ENCODE results near the gene PLBD1. TPM values are rescaled to one million over a fixed set of nuclear protein-coding genes. Genes with fewer than 3 reads are reported as not detected.
A peak's percentile ranks its signal among the peaks of the same experiment; 100 is the strongest.

Gene PLBD1
- total RNA-seq, 3 donors from 2014 or later: 22.6 to 82.4 (median 63.7) TPM

GRCh38 chr12:14545144-14546124 lies 22.2 kb downstream of the PLBD1 start:
- H3K4me3 ChIP-seq: no peak overlapping the region
- H3K9me3 ChIP-seq: no peaks in the 10 kb centered on the region
- H3K4me1 ChIP-seq (ENCODE audit: low read depth): no peaks in the 10 kb centered on the region
- ATAC-seq (peak; percentile 72), DNase-seq (peak in 1 of 3 donors; percentile 53)
- TF ChIP-seq CTCF (IDR thresholded peaks at IDR 0.05): no peak
- no peaks in the 10 kb centered on the region for H3K36me3 ChIP-seq (ENCODE audit: low read depth)
- intact Hi-C loops (cut with DNase I, micrococcal nuclease): no loop called here

GRCh38 chr12:14540801-14541462 lies 26.8 kb downstream of the PLBD1 start:
- no peak overlapping the region for H3K4me3 ChIP-seq
- no peaks in the 10 kb centered on the region for H3K9me3 ChIP-seq
- intact Hi-C loops (cut with DNase I, micrococcal nuclease): no loop called here
- no peak for TF ChIP-seq CTCF (IDR thresholded peaks at IDR 0.05)
- no peaks in the 10 kb centered on the region for H3K36me3 ChIP-seq (ENCODE audit: low read depth)
- ATAC-seq (peak; percentile 60), DNase-seq (no peak)
- H3K4me1 ChIP-seq (ENCODE audit: low read depth): no peaks in the 10 kb centered on the region

GRCh38 chr12:14537088-14537487 lies 30.6 kb downstream of the PLBD1 start:
- intact Hi-C loops (cut with DNase I, micrococcal nuclease): no loop called here
- TF ChIP-seq CTCF (IDR thresholded peaks at IDR 0.05): no peak

GRCh38 chr12:14532152-14532551 lies 35.5 kb downstream of the PLBD1 start:
- TF ChIP-seq CTCF (IDR thresholded peaks at IDR 0.05): no peak
- intact Hi-C loops (cut with DNase I, micrococcal nuclease): no loop called here
- H3K4me3 ChIP-seq: no peak overlapping the region
- no peaks in the 10 kb centered on the region for H3K36me3 ChIP-seq (ENCODE audit: low read depth)
- H3K4me1 ChIP-seq (ENCODE audit: low read depth): no peaks in the 10 kb centered on the region
- no peak for ATAC-seq
- no peaks in the 10 kb centered on the region for H3K9me3 ChIP-seq
- no peak for DNase-seq

More at GRCh38 chr12:14537088-14537487, 30.6 kb downstream of the PLBD1 start:
- Histone ChIP-seq H3K9me3 (no peaks in the 10 kb centered on the region), H3K36me3 (ENCODE audit: low read depth) (no peaks in the 10 kb centered on the region), H3K4me1 (ENCODE audit: low read depth) (no peaks in the 10 kb centered on the region), H3K4me3 (no peak overlapping the region)
- no peak for DNase-seq
- peak; percentile 74 for ATAC-seq

- Histone ChIP-seq H3K36me3 (ENCODE audit: low read depth) (no peaks in the 10 kb centered on the region), H3K4me3 (no peak overlapping the region), H3K4me1 (ENCODE audit: low read depth) (no peaks in the 10 kb centered on the region), H3K9me3 (peaks cover 24% of the 10 kb centered on the region)
- no peak for TF ChIP-seq CTCF (IDR thresholded peaks at IDR 0.05)
- intact Hi-C loops (cut with DNase I, micrococcal nuclease): no loop called here
- ATAC-seq (no peak), DNase-seq (no peak)
These were observed 41.7 kb downstream of the PLBD1 start for GRCh38 chr12:14525964-14526363.
